GM12873 (cell line): Measurements from ENCODE around the gene SKA1.

Source experiments
- TF ChIP-seq, protein P1 (sequence below): IDR thresholded peaks from 2 replicates; pipeline ENCODE4 v1.5.1; 2012; ENCODE audit warnings: low read depth, mild to moderate bottlenecking, moderate library complexity, low read length, control low read depth; ENCODE audit not compliant: insufficient read depth; ENCODE audit errors: missing control alignments

SKA1 gene

DNA sequence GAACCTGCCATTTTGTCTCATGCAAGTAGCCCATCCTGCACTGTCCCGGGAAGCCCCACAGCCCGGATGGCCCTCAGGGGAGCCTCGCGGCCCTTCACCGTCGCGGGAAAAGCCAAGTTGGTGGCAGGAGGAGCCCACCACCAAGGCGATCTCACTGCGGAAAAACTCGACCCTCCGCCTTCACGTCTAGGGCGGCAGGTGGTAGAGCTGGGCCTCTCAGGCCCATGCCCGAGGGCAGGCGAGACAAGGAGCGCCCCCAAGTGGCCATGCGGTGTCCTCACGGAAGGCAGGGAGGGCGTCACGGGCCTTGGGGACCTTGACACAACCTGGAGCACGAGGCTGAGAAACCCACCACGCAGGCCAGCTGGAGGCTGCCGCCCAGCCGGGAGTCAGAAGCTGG, 34.8 kb upstream of the SKA1 start:
- TF ChIP-seq, protein P1, sequence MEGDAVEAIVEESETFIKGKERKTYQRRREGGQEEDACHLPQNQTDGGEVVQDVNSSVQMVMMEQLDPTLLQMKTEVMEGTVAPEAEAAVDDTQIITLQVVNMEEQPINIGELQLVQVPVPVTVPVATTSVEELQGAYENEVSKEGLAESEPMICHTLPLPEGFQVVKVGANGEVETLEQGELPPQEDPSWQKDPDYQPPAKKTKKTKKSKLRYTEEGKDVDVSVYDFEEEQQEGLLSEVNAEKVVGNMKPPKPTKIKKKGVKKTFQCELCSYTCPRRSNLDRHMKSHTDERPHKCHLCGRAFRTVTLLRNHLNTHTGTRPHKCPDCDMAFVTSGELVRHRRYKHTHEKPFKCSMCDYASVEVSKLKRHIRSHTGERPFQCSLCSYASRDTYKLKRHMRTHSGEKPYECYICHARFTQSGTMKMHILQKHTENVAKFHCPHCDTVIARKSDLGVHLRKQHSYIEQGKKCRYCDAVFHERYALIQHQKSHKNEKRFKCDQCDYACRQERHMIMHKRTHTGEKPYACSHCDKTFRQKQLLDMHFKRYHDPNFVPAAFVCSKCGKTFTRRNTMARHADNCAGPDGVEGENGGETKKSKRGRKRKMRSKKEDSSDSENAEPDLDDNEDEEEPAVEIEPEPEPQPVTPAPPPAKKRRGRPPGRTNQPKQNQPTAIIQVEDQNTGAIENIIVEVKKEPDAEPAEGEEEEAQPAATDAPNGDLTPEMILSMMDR = peak; percentile 44

DNA sequence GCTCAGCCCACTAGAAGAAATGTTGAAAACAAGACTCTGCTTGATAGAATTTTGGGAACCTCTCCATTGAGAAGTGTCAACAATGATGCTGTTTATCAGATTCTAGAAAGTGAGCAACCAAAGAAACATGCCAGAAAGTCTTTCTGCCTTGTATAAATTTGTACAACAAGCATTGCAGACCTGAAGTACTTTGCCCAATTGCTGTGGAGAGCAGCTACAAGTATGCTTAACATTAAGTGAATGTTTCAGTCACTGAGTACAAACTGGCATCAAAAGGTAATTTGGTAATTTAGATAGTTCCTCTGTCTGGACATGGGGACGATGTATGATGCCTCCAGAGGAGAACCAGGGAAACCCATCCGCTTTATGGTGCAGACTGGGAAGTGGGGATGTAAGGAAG, 33.4 kb upstream of the SKA1 start:
- TF ChIP-seq, protein P1 = no peak

DNA sequence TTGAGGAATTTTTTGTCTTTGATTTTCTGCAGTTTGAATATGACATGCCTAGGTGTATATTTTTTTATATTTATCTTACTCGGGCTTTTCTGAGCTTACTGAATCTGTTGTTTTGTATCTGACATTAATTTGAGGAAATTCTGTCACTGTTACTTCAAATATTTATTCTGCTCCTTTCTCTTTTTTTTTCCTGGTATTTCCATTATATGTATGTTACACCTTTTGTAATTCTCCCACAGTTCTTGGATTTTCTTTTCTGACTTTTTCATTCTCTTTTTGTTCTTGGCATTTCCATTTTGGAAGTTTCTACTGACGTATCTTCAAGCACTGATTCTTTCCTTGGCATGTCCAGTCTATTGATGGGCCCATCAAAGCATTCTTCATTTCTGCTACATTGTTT, 24.1 kb upstream of the SKA1 start:
- TF ChIP-seq, protein P1 = no peak

DNA sequence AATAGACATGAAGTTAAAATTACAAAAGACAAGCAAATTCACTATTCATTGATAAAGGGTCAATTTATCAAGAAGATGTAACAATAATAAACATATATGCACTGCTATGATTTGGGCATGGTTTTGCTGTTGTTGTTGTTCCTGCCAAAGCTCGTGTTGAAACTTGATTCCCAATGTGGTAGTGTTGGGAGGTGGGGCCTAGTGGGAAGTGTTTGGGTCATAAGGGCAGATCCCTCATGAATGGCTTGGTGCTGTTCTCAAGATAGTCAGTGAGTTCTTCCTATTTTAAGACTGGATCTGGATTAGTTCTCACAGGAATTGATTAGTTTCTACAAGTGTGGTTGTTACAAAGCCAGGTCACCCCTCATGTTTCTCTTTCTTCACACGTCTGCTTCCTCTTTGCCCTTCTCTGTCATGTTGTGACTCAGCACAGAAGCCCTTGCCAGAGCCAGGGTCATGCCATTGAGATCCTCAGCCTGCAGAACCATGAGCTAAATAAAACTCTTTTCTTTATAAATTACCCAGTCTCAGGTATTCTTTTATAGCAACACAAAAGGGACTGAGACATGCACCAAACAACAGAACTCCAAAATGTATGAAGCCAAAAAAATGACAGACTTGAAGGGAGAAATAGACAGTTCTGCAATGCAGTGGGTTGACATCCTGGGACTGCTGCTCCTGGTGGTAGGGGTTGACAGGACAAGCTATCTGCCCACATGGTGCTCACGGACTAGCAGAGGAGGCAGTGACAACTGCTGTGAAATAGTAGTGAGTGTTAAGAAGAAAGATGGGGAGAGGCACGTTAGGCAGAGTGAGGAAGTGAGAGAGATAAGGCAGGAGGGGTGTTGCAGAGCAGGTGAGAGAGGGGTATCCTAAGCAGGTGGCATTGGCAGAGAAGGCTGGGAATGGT, 18.6 kb upstream of the SKA1 start:
- TF ChIP-seq, protein P1 = peak; percentile 75

DNA sequence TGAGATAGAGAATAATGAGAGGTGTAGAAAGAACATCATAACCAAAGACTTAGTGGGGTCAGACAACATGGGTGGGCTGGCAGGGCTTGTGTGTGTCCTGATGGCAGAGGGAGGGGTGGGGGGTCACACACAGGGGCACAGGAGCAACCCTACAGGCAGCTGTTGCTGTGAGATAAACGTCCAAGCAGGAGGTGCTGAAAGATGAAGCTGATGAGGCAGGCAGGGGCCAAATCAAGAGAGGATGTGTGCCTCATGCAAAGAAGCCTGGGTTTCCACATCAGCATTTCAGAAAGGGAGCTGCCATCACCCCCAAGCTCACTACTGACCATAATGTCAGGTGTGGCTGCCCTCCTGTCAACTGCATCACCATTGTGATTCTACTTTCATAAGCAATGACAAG, 16.0 kb upstream of the SKA1 start:
- TF ChIP-seq, protein P1 = no peak

DNA sequence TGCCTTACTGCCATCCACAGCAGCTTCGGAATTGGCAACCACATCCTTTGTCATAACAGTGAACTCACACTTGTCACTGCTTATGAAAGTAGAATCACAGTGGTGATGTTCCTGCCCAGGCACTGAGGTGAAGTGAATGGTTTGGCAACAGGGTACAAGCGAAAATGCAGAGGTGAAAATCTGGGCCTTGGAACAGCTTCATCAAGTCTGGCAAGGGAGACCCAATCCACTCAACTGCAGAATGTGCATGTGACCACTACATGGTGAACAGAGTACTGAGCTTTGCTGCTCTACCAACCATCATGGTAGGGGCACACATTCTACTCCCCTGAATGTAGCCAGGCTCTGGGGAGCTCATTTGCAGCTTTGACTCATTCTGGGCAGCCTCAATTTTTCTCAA, 15.0 kb upstream of the SKA1 start:
- TF ChIP-seq, protein P1 = no peak

DNA sequence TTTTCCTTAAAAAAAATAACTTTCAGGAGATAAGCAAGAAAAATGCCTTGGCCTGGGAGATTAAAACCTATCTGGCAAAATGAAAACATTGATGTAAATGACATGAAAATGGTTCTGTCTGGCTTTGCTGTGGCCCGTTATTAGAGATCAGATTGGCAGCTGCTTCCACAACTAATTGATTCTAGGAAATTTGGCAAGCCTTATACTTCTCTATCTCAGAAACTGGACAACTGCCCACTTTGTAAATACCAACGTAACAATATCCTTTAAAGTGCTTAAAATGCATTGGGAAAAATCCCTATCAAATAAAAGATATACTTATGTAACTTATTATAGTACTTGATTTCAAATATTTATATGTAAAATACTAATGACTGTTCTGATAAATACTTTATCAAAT, 14.2 kb upstream of the SKA1 start:
- TF ChIP-seq, protein P1 = no peak
